ENCODE data around the gene RNF11.

The RNF11 gene

DNA sequence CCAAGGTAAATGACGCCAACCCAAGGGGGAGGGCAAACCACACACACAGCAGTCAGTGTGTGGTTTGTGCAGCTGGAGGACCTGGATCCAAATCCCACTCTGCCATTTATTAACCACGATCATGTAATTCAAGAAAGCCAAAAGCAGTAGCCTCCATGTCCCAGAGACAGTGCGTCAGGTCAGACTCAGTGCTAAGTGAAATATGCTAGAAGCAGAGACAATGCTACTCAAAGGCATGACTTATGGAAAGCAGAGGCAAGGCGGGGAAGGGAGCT lies 80.7 kb downstream of the RNF11 start:
- no peak for DNase-seq

DNA sequence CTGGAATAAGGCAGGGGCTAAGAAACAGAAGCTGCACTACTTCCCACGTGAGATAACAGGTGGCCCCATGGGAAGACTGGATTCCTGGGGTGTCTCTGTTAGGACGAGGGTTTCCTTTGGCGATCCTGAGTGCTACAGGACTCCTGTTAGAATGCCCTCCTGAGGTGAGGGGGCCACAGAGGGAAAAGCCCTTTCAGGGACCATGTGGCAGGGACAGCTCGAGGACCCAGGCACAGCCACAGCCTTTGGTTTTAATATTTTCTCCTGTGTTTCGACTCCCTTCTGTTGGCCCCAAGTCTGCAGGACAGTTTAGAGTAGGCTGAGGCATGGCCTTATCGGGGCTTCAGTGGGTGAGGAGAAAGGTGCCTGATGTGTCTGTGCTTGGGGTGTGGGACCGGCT lies 81.7 kb downstream of the RNF11 start:
- no peak for DNase-seq

DNA sequence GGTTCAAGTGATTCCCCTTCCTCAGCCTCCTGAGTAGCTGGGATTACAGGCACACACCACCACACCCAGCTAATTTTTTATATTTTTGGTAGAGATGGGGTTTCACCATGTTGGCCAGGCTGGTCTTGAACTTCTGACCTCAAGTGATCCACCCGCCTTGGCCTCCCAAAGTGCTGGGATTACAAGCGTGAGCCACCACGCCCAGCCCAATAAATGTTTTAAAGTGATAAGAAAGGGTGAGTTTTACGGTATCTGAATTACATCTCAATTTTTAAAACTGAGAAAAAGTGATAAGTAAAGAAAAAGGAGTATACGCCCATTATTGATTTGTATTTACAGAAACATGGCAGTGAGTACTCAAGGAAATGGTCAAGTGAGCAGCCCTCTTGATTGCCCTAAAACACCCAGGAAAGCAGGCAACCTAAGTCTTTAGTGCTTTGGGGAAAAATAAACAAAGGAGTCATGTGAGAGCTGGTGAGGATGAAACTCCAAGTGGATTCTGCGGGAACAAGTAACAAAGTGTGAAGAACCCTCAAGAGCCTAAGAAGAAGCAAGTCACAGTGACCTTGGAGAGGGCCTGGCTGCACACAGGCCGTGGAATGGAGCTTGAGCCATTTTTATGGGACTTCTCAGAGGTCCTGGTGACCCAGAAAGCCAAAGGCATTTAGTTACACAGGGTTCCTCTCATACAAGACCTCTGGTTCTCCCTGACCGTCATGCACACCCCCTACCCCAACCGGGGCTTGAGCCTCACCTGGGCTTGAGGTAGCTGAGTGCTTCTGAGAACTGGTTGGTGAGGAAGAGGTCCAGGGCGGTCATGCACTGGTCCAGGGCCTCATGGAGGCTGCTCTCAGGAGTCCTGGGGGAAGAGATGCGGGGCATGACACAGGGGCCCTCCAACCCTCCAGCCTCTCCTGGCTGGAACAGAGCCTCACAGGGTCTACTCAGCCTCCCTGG lies 85.2 kb downstream of the RNF11 start:
- no peak for DNase-seq

DNA sequence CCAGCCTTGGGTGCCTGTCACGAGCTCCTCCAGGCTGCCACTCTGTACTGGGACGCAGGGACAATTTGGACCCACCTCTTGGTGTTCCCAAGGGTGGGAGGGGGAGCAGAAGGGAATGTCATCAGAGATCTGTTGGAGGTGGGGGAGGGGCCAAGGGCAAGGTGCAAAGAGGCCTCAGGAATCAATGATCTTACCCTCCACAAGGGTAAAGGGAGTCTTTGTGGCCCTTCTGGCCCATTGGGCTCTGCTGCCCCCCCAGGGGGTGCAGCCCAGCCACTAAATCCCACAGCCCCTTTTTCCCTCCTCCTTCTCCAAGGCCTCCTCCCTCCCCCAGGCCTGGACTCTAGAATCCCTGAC lies 85.8 kb downstream of the RNF11 start:
- no peak for DNase-seq

DNA sequence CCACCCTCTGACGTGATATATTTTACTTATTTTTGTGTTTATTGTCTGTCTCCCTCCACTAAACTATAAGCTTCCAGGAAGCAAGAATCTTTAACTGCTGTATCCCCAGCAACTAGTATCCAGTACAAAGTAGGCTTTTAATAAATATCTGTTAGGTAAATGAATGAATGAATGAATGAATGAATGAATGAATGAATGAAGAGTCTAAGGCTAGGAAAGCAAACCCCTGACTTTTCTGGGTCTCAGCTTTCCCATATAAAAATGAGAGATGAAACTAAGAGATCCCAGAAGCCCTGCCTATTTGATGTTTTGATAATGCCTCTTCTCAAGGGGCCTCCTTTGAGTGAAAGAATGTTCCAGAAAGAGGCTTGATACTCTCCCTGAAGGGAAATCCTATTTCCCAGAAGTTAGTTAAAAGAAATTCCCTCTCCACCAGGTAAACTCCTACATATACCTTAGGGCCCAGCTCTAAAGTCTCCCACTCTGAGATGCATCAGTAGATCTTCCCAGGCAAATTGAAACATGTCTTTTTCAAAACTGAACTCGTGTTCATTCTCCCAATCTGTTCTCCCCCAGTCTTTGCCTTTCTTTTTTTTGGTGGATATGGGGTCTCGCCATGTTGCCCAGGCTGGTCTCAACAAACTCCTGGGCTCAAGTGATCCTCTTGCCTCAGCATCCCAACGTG lies 86.5 kb downstream of the RNF11 start:
- DNase-seq: no peak
